Upper lobe of right lung (tissue), 1 donor: ENCODE results near the gene HMX2. TPM values are rescaled to one million over a fixed set of nuclear protein-coding genes. Genes with fewer than 3 reads are reported as not detected.

ENCODE experiments used
- ATAC-seq: fragments of 200-7000 bp; cut with Tn5 transposase; one replicate; pipeline ENCODE4 v1.9.1; 2020; ENCODE audit warnings: mild to moderate bottlenecking, moderate library complexity
- DNase-seq: peaks from one replicate; pipeline ENCODE4 v3.0.0-alpha.2; 2020
- H3K27ac ChIP-seq: fragments of 200-600 bp; one replicate; pipeline ENCODE4 v1.8.0; 2022
- H3K27me3 ChIP-seq: fragments of 200-600 bp; one replicate; pipeline ENCODE4 v1.8.0; 2022; ENCODE audit warnings: mild to moderate bottlenecking
- H3K36me3 ChIP-seq: fragments of 200-600 bp; one replicate; pipeline ENCODE4 v1.8.0; 2022
- H3K4me1 ChIP-seq: fragments of 200-600 bp; one replicate; pipeline ENCODE4 v1.8.0; 2022
- H3K4me3 ChIP-seq: fragments of 200-600 bp; one replicate; pipeline ENCODE4 v1.8.0; 2022; ENCODE audit warnings: mild to moderate bottlenecking
- H3K9me3 ChIP-seq: fragments of 200-600 bp; one replicate; pipeline ENCODE4 v1.8.0; 2022
- CTCF ChIP-seq: fragments of 200-600 bp; IDR thresholded peaks from one replicate; pipeline ENCODE4 v1.8.0; 2022; ENCODE audit warnings: antibody characterized with exemption
- intact Hi-C: fragments of 100-400 bp; cut with DNase I; formaldehyde crosslinking; loops from one replicate; pipeline ENCODE4 v1.11.0; 2022
- total RNA-seq: library from RNA; stranded (reverse); fragmentation: NEBNext Ultra II Directional; extraction: Animal tissue kit (Norgen Biotek cat#: 25700); gene quantifications from one replicate; pipeline ENCODE4 v1.2.1, GENCODE V29; 2021
- donor health status: DM: no; HTN: yes; CAD: no; lungs with severe emphysema.

The HMX2 gene
- total RNA-seq, 1 donor from 2014 or later = not detected

GRCh38 chr10:123144697-123145541, 3.0 kb upstream of the HMX2 start:
- H3K4me1 ChIP-seq = peaks cover 34% of the 10 kb centered on the region
- no peaks in the 10 kb centered on the region for H3K9me3 ChIP-seq
- no peak overlapping the region for H3K4me3 ChIP-seq
- peaks cover 100% of the 10 kb centered on the region for H3K27me3 ChIP-seq
- intact Hi-C loops = no loop called here
- no peak for DNase-seq
- no peak overlapping the region for H3K27ac ChIP-seq
- peak; percentile 28 for ATAC-seq
- no peak for TF ChIP-seq CTCF
- H3K36me3 ChIP-seq = no peaks in the 10 kb centered on the region

- no peak overlapping the region for H3K4me3 ChIP-seq
- intact Hi-C loops = no loop called here
- H3K9me3 ChIP-seq = no peaks in the 10 kb centered on the region
These were observed 2.4 kb upstream of the HMX2 start for GRCh38 chr10:123145542-123146012.

GRCh38 chr10:123146013-123146893, 1.7 kb upstream of the HMX2 start:
- no peak for TF ChIP-seq CTCF
- no peaks in the 10 kb centered on the region for H3K36me3 ChIP-seq
- peaks cover 100% of the 10 kb centered on the region for H3K27me3 ChIP-seq
- H3K27ac ChIP-seq = no peak overlapping the region
- no peak overlapping the region for H3K4me3 ChIP-seq
- no peaks in the 10 kb centered on the region for H3K9me3 ChIP-seq
- intact Hi-C loops = no loop called here
- DNase-seq (no peak), ATAC-seq (no peak)
- peaks cover 43% of the 10 kb centered on the region for H3K4me1 ChIP-seq

More at GRCh38 chr10:123145542-123146012, 2.4 kb upstream of the HMX2 start:
- Histone ChIP-seq H3K27me3 (peaks cover 100% of the 10 kb centered on the region), H3K36me3 (no peaks in the 10 kb centered on the region), H3K27ac (no peak overlapping the region), H3K4me1 (peaks cover 36% of the 10 kb centered on the region)
- DNase-seq (no peak), ATAC-seq (no peak)
- TF ChIP-seq CTCF = no peak

- Histone ChIP-seq H3K9me3 (no peaks in the 10 kb centered on the region), H3K36me3 (no peaks in the 10 kb centered on the region), H3K4me3 (no peak overlapping the region), H3K27me3 (peaks cover 100% of the 10 kb centered on the region), H3K27ac (no peak overlapping the region), H3K4me1 (peaks cover 46% of the 10 kb centered on the region)
- ATAC-seq (no peak), DNase-seq (no peak)
- no peak for TF ChIP-seq CTCF
- intact Hi-C loops = no loop called here
These were observed 872 bp upstream of the HMX2 start for GRCh38 chr10:123146894-123147634.

- no peaks in the 10 kb centered on the region for H3K36me3 ChIP-seq
- peak overlapping the region; percentile 10 for H3K4me3 ChIP-seq
- H3K27me3 ChIP-seq = peaks cover 100% of the 10 kb centered on the region
- peaks cover 41% of the 10 kb centered on the region for H3K4me1 ChIP-seq
- ATAC-seq (no peak), DNase-seq (no peak)
- no peak for TF ChIP-seq CTCF
- intact Hi-C loops = no loop called here
- H3K9me3 ChIP-seq = no peaks in the 10 kb centered on the region
- no peak overlapping the region for H3K27ac ChIP-seq
These were observed 652 bp downstream of the HMX2 start for GRCh38 chr10:123148414-123149161.
